Neutrophil (primary cell): ENCODE results near the gene CCDC91.

ENCODE experiments used
- H3K27ac ChIP-seq: fragments of 200-600 bp; sonication (generic); 2 replicates; pipeline ENCODE4 v1.5.1; 2016; ENCODE audit warnings: mild to moderate bottlenecking, moderate library complexity
- H3K27me3 ChIP-seq: fragments of 200-600 bp; sonication (generic); 2 replicates; pipeline ENCODE4 v1.6.0; 2016; ENCODE audit warnings: mild to moderate bottlenecking
- H3K36me3 ChIP-seq: fragments of 200-600 bp; sonication (generic); 2 replicates; pipeline ENCODE4 v1.5.1; 2017
- H3K4me1 ChIP-seq, 2 experiments: fragments of 200-600 bp in 1 of 2; sonication (generic) in 1 of 2; 1 replicate in 1 of 2; 2 replicates in 1 of 2; pipeline versions ENCODE4 v1.5.1 to v1.6.1; 2013 to 2016; ENCODE audit warnings: low read depth in 1 of 2, low read length in 1 of 2, mild to moderate bottlenecking in 1 of 2, moderate library complexity in 1 of 2; ENCODE audit not compliant: control insufficient read depth in 1 of 2, insufficient read depth in 1 of 2
- H3K4me3 ChIP-seq, 2 experiments: fragments of 200-600 bp in 1 of 2; sonication (generic) in 1 of 2; 1 replicate in 1 of 2; 2 replicates in 1 of 2; pipeline ENCODE4 v1.5.1; 2013 to 2016; ENCODE audit warnings: low read depth in 1 of 2, low read length in 1 of 2, mild to moderate bottlenecking in 1 of 2, moderate library complexity in 1 of 2
- H3K9me3 ChIP-seq: fragments of 200-600 bp; sonication (generic); 2 replicates; pipeline ENCODE4 v1.5.1; 2016
- TF ChIP-seq, protein P1 (sequence below): fragments of 200-600 bp; sonication (generic); IDR thresholded peaks from 2 replicates; pipeline ENCODE4 v1.5.1; 2016; ENCODE audit warnings: antibody characterized with exemption

CCDC91 gene, protein sequence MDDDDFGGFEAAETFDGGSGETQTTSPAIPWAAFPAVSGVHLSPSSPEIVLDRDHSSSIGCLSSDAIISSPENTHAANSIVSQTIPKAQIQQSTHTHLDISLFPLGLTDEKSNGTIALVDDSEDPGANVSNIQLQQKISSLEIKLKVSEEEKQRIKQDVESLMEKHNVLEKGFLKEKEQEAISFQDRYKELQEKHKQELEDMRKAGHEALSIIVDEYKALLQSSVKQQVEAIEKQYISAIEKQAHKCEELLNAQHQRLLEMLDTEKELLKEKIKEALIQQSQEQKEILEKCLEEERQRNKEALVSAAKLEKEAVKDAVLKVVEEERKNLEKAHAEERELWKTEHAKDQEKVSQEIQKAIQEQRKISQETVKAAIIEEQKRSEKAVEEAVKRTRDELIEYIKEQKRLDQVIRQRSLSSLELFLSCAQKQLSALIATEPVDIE

DNA sequence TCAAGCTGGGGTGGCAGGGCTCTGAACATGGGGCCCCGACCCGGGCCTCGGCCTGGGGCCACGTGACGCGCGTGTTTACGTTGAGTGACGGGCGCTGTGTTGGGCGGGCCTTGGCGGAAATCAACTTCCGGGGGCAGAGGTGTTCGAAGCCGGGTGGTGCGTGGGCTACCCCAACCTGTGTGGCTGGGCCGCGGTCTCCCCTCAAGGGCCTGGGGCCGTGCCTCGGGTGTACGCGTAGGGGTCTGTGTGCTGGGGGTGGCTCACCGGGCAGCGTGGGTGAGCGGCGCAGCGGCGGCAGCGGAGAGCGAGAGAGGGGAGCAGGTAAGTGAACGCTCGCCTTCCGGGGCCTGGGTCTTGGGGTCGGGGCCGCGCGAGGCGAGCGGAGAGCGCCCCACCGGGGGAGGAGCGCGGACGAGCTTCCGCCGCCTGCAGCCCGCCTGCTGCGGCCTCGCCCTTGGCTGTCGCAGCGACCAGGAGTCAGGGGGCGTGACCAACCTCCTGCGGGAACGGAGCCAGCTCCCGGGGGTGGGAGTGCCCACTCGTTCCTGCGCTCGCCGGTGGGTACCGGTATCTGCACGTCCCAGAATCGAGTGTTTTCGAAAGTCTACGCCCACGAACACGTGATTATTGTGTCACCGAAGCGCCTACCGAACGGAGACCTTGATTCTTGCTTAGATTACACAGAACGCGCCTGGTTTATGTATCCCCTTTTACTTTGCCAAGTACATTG lies at the start of gene CCDC91:
TSS of gene CCDC91 (plus strand) at position 136 of the 730 bp plus-strand sequence. CDS start 66,760 bp downstream, outside the sequence.
- Histone ChIP-seq H3K9me3 (no peaks in the 10 kb centered on the region), H3K27ac (peak within 1 kb of the TSS; percentile 79), H3K4me3 (peak within 1 kb of the TSS; percentile 76 to 80), H3K27me3 (no peaks in the 10 kb centered on the region), H3K36me3 (no peaks in the 10 kb centered on the region), H3K4me1 (peaks cover 5 to 10% of the 10 kb centered on the region in 2 experiments)
- TF ChIP-seq, protein P1, sequence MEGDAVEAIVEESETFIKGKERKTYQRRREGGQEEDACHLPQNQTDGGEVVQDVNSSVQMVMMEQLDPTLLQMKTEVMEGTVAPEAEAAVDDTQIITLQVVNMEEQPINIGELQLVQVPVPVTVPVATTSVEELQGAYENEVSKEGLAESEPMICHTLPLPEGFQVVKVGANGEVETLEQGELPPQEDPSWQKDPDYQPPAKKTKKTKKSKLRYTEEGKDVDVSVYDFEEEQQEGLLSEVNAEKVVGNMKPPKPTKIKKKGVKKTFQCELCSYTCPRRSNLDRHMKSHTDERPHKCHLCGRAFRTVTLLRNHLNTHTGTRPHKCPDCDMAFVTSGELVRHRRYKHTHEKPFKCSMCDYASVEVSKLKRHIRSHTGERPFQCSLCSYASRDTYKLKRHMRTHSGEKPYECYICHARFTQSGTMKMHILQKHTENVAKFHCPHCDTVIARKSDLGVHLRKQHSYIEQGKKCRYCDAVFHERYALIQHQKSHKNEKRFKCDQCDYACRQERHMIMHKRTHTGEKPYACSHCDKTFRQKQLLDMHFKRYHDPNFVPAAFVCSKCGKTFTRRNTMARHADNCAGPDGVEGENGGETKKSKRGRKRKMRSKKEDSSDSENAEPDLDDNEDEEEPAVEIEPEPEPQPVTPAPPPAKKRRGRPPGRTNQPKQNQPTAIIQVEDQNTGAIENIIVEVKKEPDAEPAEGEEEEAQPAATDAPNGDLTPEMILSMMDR = no peak

DNA sequence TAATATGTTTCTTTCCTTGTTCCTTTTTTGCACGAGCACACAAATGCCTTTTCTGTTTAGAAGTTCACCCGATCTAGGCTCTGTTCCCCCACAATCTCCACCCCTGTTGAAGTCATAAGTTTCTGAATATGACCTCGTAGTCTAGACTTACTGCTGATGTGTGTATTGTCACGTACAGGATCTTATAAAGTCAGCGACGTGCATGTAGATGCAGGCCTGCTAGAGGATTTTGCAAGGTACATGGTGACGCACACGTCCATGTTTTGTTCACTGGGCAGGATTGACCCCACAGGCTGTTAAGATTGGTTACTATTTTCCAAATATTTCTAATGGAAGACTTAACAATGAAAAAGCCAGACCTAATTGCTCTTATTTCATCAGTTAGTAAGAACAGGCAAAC lies 46.2 kb upstream of the CCDC91 start:
- no peaks in the 10 kb centered on the region for H3K9me3 ChIP-seq
- no peak overlapping the region for H3K27ac ChIP-seq
- TF ChIP-seq, protein P1 = no peak
- H3K4me1 ChIP-seq = no peaks in the 10 kb centered on the region
- no peaks in the 10 kb centered on the region for H3K36me3 ChIP-seq
- no peaks in the 10 kb centered on the region for H3K27me3 ChIP-seq
- no peak overlapping the region for H3K4me3 ChIP-seq

DNA sequence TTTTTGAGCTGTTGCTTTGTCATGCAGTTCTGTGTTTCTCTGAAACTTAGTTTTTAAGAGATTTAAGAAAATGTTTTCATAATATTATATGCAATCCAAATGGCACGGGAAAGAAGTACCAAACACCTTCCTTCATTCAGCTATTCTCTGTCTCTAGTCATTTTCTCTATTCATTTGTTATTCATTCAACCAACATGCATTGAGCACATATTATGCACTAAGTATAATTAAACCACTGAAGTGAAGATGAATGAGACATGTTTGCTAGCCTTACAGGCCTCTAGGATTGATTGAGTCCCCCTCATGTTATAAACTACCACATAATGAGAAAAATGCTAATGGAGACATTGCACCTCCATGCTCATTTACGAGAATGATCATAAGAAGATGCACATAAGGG lies 45.7 kb upstream of the CCDC91 start:
- no peaks in the 10 kb centered on the region for H3K4me1 ChIP-seq
- H3K27me3 ChIP-seq = no peaks in the 10 kb centered on the region
- H3K27ac ChIP-seq = no peak overlapping the region
- H3K9me3 ChIP-seq = no peaks in the 10 kb centered on the region
- no peaks in the 10 kb centered on the region for H3K36me3 ChIP-seq
- TF ChIP-seq, protein P1 = no peak
- no peak overlapping the region for H3K4me3 ChIP-seq

DNA sequence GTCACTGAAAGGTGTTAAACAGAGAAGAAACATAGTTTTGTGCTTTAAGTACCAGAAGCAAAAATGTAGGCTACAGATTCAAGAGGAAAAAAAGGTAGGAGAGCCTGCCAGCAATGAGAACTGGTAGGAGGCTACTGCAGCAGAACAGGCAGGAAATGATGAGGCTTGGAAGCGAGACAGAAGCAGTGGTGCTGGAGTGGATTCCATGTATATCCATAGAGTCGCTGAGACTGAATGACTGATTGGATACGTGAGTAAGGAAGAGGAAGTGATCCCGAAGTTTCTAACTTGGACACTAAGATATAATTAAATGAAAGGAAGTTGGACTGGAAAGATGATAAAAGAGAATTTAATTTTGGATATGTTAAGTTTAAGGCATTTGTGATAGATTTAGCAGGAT lies 45.0 kb upstream of the CCDC91 start:
- no peaks in the 10 kb centered on the region for H3K9me3 ChIP-seq
- no peak overlapping the region for H3K27ac ChIP-seq
- no peak overlapping the region for H3K4me3 ChIP-seq
- H3K36me3 ChIP-seq = no peaks in the 10 kb centered on the region
- TF ChIP-seq, protein P1 = no peak
- no peaks in the 10 kb centered on the region for H3K4me1 ChIP-seq
- H3K27me3 ChIP-seq = no peaks in the 10 kb centered on the region

DNA sequence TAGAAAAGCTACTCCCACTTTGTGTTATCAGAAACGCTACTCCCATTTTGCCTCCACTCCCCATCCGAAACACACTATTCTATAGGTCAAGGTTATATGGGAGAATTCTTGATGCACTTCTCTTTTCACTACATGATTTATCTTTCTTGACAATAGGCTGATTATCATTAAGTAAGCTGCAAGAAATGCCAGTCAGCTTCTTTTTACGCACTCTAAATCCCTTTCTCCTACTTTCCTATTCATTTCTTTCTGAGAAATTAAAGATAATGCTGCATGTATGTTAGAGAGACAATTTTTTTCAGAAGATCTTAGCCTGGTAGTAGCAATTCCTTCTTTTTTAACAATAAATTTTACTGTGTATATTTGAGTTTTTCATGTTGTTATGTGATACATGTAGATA lies 41.0 kb upstream of the CCDC91 start:
- TF ChIP-seq, protein P1 = no peak
- H3K4me3 ChIP-seq = no peak overlapping the region
- no peak overlapping the region for H3K27ac ChIP-seq

More for the DNA sequence above, 41.0 kb upstream of the CCDC91 start:
- Histone ChIP-seq H3K27me3 (no peaks in the 10 kb centered on the region), H3K4me1 (no peaks in the 10 kb centered on the region), H3K9me3 (no peaks in the 10 kb centered on the region), H3K36me3 (no peaks in the 10 kb centered on the region)
